IPS DF 6.9 (cell line): ENCODE data around the gene DOK5.

Experiments used
- DNase-seq: peaks from one replicate; pipeline ENCODE4 v3.0.0-alpha.2; 2013; ENCODE audit warnings: low read depth, low spot score
- H3K27ac ChIP-seq: one replicate; pipeline ENCODE4 v1.5.1; 2013; ENCODE audit warnings: low read length, control low read depth
- H3K27me3 ChIP-seq: 2 replicates; pipeline ENCODE4 v1.6.1; 2013; ENCODE audit warnings: mild to moderate bottlenecking, low read length; ENCODE audit not compliant: control insufficient read depth, insufficient read depth
- H3K36me3 ChIP-seq: 2 replicates; pipeline ENCODE4 v1.6.1; 2013; ENCODE audit warnings: low read length; ENCODE audit not compliant: control insufficient read depth, insufficient read depth
- H3K4me1 ChIP-seq: 2 replicates; pipeline ENCODE4 v1.6.1; 2013; ENCODE audit warnings: low read length; ENCODE audit not compliant: control insufficient read depth, insufficient read depth
- H3K4me3 ChIP-seq: 2 replicates; pipeline ENCODE4 v1.5.1; 2013; ENCODE audit warnings: mild to moderate bottlenecking, low read length
- H3K9me3 ChIP-seq: 2 replicates; pipeline ENCODE4 v1.6.1; 2013; ENCODE audit warnings: low read length, inconsistent platforms; ENCODE audit not compliant: control insufficient read depth, insufficient read depth
- WGBS: extraction: QIAGEN DNeasy Blood & Tissue Kit; methylation state at CpG from one replicate; pipeline ENCODE4 v1.1.7; 2013; ENCODE audit warnings: mixed read lengths, missing lambda C conversion rate; ENCODE audit not compliant: insufficient read length, insufficient coverage; 5-methylcytosine and 5-hydroxymethylcytosine counted together

Gene DOK5

DNA sequence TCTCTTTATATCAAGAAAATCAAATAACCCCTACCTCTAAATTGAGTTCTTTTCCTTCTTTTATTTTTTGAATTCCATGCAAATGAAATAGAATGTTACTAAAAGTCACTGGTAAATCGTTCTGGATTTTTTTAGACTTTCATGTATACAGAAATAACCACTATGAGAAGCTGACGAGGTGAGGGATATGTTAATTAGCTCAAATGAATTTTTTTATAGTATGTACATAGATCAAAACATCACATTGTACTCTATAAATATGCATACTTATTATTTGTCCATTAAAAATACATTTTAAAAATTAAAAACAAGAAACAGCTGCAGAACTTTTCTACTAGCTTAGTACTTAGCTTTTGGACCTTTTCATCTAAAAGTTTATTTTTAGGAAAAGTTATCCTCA lies 165.4 kb downstream of the DOK5 start:
- no peak overlapping the region for H3K4me3 ChIP-seq
- no peak overlapping the region for H3K27ac ChIP-seq
- no peak for DNase-seq
- no peaks in the 10 kb centered on the region for H3K9me3 ChIP-seq
- WGBS = no CpG with 5 or more reads among the region's 2 CpGs
- H3K27me3 ChIP-seq = no peaks in the 10 kb centered on the region
- 0 out of 2 replicates have a peak, but pooled peaks cover 1% of the 10 kb centered on the region for H3K4me1 ChIP-seq
- H3K36me3 ChIP-seq = no peaks in the 10 kb centered on the region

DNA sequence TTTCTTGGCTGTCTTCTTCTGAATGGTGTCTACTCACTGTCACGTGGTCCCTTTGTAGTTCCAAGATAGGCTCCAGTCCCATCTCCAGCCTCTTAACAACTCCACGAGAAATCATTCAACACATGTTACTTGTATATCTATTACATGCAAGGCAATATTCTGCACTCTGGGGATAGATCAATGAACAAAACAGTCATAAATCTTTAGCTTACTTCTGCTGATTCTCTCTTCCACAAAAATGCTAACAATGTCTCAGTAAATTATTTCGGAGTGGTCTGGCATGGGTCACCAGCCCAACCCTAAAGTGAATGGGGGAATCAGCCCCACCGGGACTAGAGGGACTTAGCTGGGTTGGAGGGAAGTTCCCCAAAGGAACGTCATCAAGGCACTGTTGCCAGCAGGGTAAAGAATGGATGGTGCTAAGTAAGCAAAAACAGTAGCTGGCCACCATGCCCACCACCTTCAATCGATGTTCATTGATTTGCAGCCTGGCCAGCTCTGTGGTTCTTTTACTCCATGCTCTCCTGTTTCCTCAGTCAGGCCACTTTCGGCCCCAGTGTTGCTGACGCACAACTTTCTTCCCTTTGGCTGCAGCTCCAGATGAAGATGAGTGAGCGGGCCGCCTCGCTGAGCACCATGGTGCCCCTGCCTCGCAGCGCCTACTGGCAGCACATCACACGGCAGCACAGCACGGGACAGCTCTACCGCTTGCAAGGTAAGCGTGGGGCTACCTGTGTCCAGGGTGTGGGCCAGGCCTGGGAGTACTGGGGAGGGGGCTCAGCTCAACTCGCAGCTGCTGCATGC lies 167.7 kb downstream of the DOK5 start:
- Histone ChIP-seq H3K27ac (no peak overlapping the region), H3K36me3 (no peaks in the 10 kb centered on the region), H3K27me3 (no peaks in the 10 kb centered on the region), H3K4me3 (no peak overlapping the region), H3K9me3 (no peaks in the 10 kb centered on the region), H3K4me1 (0 out of 2 replicates have a peak, but pooled peaks cover 1% of the 10 kb centered on the region)
- DNase-seq = no peak
- WGBS = no CpG with 5 or more reads among the region's 18 CpGs

- Histone ChIP-seq H3K4me3 (no peak overlapping the region), H3K27ac (no peak overlapping the region), H3K36me3 (no peaks in the 10 kb centered on the region), H3K27me3 (no peaks in the 10 kb centered on the region), H3K9me3 (no peaks in the 10 kb centered on the region), H3K4me1 (0 out of 2 replicates have a peak, but pooled peaks cover 1% of the 10 kb centered on the region)
- WGBS = no CpG with 5 or more reads among the region's 4 CpGs
- no peak for DNase-seq
These were observed 168.4 kb downstream of the DOK5 start for GRCh38 chr20:54643761-54644160.

- H3K4me1 ChIP-seq = no peaks in the 10 kb centered on the region
- no CpG with 5 or more reads among the region's 8 CpGs for WGBS
- H3K27me3 ChIP-seq = no peaks in the 10 kb centered on the region
- DNase-seq = no peak
- no peaks in the 10 kb centered on the region for H3K36me3 ChIP-seq
- no peak overlapping the region for H3K27ac ChIP-seq
- H3K4me3 ChIP-seq = no peak overlapping the region
- no peaks in the 10 kb centered on the region for H3K9me3 ChIP-seq
These were observed 170.2 kb downstream of the DOK5 start for GRCh38 chr20:54645445-54646155.

- WGBS = 100% methylated on average over 1 of the region's 4 CpGs
- no peak for DNase-seq
These were observed 170.7 kb downstream of the DOK5 start for GRCh38 chr20:54646156-54646517.

GRCh38 chr20:54648421-54649142 lies 173.2 kb downstream of the DOK5 start:
- no peak for DNase-seq
- Histone ChIP-seq H3K9me3 (no peaks in the 10 kb centered on the region), H3K27me3 (no peaks in the 10 kb centered on the region), H3K27ac (no peak overlapping the region), H3K36me3 (no peaks in the 10 kb centered on the region), H3K4me3 (no peak overlapping the region), H3K4me1 (no peaks in the 10 kb centered on the region)
- no CpG with 5 or more reads among the region's 9 CpGs for WGBS

More at GRCh38 chr20:54646156-54646517, 170.7 kb downstream of the DOK5 start:
- Histone ChIP-seq H3K4me3 (no peak overlapping the region), H3K36me3 (no peaks in the 10 kb centered on the region), H3K27ac (no peak overlapping the region), H3K4me1 (no peaks in the 10 kb centered on the region), H3K27me3 (no peaks in the 10 kb centered on the region), H3K9me3 (no peaks in the 10 kb centered on the region)

GRCh38 chr20:54649511-54649962 lies 174.1 kb downstream of the DOK5 start:
- Histone ChIP-seq H3K27ac (no peak overlapping the region), H3K36me3 (no peaks in the 10 kb centered on the region), H3K9me3 (no peaks in the 10 kb centered on the region), H3K27me3 (no peaks in the 10 kb centered on the region), H3K4me1 (peaks cover 2% of the 10 kb centered on the region; the same call in 1 of the 2 replicates), H3K4me3 (no peak overlapping the region)
- no CpG with 5 or more reads among the region's 8 CpGs for WGBS
- DNase-seq = peak; percentile 70

- Histone ChIP-seq H3K4me1 (peaks cover 2% of the 10 kb centered on the region; the same call in 1 of the 2 replicates), H3K9me3 (no peaks in the 10 kb centered on the region), H3K27ac (no peak overlapping the region), H3K4me3 (no peak overlapping the region), H3K27me3 (no peaks in the 10 kb centered on the region), H3K36me3 (no peaks in the 10 kb centered on the region)
- DNase-seq = no peak
- no CpG with 5 or more reads among the region's 4 CpGs for WGBS
These were observed 174.8 kb downstream of the DOK5 start for GRCh38 chr20:54650052-54650719.

GRCh38 chr20:54651252-54651651 lies 175.9 kb downstream of the DOK5 start:
- no peaks in the 10 kb centered on the region for H3K27me3 ChIP-seq
- no peak for DNase-seq
- WGBS = no CpG with 5 or more reads among the region's 3 CpGs
- H3K4me1 ChIP-seq = peaks cover 2% of the 10 kb centered on the region; the same call in 1 of the 2 replicates
- no peak overlapping the region for H3K4me3 ChIP-seq
- no peaks in the 10 kb centered on the region for H3K36me3 ChIP-seq
- no peaks in the 10 kb centered on the region for H3K9me3 ChIP-seq
- H3K27ac ChIP-seq = no peak overlapping the region

DNA sequence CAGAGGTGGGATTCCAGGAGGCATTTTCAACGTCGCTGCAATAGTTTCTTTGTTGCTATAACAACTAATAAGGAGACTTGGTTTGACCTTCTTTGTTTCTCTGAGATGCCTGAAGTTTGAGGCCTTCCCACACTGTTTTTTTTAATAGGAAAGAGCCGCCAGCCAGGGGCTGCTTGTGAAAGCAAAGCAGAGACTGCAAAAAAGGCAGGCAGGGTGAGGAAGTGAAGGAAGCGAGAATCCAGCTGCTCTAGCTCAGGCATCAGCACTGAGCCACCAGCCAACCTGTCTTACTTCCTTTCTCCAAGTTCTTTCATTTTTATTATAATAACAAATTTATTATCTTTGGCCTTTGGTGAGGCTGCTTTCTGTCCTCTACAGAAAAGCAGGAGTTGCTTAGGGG lies 179.1 kb downstream of the DOK5 start:
- DNase-seq = no peak
- H3K9me3 ChIP-seq = no peaks in the 10 kb centered on the region
- no peak overlapping the region for H3K27ac ChIP-seq
- WGBS = no CpG with 5 or more reads among the region's 4 CpGs
- H3K36me3 ChIP-seq = no peaks in the 10 kb centered on the region
- no peaks in the 10 kb centered on the region for H3K27me3 ChIP-seq
- peaks cover 2% of the 10 kb centered on the region; the same call in 1 of the 2 replicates for H3K4me1 ChIP-seq
- H3K4me3 ChIP-seq = no peak overlapping the region
